Measurements from ENCODE around the gene TACSTD2.
"Not testable (repeated sequence)": the region's sequence is repeated elsewhere in the genome, so short reads cannot be mapped to it uniquely, and the experiment has no call there.

Gene TACSTD2

DNA sequence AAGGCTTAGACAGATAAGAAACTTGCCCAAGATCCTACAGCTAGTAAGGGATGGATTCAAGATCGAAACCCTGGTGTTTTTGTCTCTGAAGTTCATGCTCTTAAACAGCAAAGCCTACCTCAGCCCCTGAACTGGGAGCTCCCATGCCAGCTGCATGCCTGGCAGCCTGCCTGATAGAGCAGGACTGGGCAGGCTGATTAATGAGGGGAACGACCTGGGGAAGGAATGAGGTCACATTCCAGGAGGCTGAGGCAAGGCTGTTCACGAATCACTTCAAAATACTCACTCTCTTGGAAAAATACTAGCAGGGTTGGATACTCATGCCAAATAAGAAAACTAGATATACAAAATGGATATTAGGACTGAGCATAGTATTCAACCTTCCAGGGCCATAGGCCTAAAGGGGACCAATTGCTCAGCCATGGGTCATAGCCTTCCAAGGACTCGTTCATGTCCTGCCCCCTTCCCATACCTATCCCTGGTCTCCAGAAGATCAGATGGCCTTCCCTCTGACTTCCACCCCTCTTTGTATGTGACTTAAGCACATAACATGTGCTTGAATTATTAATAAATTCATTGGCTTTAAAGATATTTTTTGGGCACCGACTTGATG is 15.6 kb upstream of the TACSTD2 start:
- peak; percentile 91 for DNase-seq
- in situ Hi-C loops (cut with HindIII; ENCODE audit: low pct_ligation_motif_present, low pct_unique_long_range_greater_than_20kb, low sequenced_read_pairs): no loop called here

DNA sequence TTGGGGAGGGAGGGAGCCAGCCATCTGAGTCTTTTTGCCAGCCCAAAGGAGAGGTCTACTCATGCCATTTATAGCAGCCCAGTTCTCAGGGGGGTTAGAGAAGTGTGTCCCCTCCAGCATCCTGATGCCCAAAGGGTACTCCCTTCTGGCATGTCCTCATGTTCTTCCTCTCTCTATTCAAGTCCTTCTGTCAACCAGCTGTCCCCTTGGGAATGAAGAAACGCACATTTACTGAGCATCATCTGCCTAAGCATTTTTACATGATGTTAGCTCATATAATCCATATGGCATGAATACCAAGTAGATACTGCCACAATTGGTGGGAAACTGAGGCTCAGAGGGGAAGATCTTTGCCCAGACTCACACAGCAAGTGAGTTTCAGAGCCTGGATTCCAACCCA is 14.8 kb upstream of the TACSTD2 start:
- no peak for DNase-seq
- in situ Hi-C loops (cut with HindIII; ENCODE audit: low pct_ligation_motif_present, low pct_unique_long_range_greater_than_20kb, low sequenced_read_pairs): no loop called here

DNA sequence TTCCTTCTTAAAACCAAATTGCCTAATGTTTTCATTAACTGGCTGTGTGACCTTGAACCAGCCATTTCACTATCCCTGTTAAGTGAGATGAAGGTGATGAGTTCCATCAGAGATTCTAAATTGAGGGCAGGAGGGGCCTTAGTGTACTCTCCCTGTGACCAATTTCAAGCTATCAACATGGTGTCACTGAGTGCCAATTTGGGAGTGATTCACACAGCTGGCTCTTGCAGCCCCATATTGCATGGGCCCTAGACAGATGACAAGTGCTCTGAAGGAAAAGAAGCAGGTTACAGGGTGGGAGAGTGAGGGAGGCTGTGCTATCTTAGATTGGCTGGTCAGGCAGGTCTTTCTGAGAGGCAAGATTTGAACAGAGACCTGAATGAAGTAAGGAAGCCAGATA is 13.0 kb upstream of the TACSTD2 start:
- no peak for DNase-seq
- in situ Hi-C loops (cut with HindIII; ENCODE audit: low pct_ligation_motif_present, low pct_unique_long_range_greater_than_20kb, low sequenced_read_pairs): no loop called here

DNA sequence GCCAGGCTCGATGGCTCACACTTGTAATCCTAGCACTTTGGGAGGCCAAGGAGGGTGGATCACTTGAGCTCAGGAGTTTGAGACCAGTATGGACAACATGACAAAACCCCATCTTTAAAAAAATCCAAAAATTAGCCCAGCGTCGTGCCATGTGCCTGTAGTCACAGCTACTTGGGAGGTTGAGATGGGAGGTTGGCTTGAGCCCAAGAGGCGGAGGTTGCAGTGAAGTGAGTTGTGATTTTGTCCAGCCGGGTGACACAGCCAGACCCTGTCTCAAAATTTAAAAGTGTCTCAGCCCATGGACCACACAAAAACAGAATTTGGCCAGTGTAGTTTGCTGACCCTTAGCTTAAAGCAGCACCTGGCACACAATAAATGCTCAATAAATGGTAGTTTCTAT is 11.3 kb upstream of the TACSTD2 start:
- DNase-seq: no peak
- in situ Hi-C loops (cut with HindIII; ENCODE audit: low pct_ligation_motif_present, low pct_unique_long_range_greater_than_20kb, low sequenced_read_pairs): no loop called here

DNA sequence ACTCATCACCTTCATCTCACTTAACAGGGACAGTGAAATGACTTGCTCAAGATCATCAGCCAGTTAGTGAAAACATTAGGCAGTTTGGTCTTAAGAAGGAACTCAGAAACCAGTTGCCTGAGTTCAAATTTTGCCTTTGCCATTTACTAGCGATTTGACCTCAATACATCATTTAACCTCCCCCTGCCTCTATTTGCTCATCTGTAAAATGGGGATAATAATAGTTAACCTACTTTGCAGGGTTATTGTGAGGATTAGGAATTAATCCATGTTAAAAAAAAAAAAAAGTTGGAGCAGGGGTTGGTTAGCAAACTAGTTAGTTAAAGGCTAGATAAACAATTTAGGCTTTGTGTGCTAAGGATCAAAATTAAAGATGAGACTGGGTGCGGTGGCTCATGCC is 10.6 kb upstream of the TACSTD2 start:
- in situ Hi-C loops (cut with HindIII; ENCODE audit: low pct_ligation_motif_present, low pct_unique_long_range_greater_than_20kb, low sequenced_read_pairs): no loop called here
- no peak for DNase-seq

DNA sequence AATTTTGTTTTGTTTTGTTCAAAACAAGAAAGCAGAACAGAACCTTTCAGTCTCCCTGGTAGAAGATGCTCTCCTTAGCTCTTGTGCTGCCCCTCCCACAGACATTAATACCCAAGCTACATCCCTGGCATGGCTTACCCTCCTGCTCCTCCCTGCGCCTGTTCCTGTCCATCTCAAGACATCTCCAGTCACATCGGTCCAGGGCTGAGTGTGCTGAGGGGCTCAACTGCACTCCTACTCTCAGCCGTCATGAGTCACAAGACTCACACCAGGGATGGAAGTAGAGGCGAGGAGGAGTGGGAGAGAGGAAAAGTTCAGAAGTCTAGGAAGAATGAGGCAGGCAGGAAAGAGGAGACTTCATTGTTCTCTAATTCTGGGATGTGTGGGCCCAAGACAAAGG is 9.2 kb upstream of the TACSTD2 start:
- in situ Hi-C loops (cut with HindIII; ENCODE audit: low pct_ligation_motif_present, low pct_unique_long_range_greater_than_20kb, low sequenced_read_pairs): no loop called here
- DNase-seq: no peak

DNA sequence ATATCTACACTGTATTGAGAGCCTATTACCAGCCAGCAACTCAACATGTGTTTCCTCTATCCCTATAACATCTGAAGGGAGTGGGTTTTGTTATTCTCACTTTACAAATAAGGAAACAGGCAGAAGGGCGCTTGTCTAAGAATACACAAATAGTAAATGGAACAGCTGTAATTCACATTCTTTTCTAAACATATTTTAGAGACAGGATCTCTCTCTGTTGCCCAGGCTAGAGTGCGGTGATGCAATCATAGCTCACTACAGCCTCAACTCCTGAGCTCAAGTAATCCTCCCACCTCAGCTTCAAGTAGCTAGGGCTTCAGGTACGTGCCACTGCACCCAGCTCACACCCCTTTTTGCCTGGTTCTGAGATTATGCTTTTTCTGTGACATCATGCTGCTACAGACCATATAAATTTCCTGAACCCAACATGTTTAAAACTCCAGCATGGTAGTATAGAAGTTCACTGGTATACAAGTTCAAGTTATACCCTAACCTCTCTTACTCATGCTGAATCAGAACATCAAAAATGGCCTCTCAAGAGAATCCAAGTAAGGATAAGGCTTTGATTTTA is 8.6 kb upstream of the TACSTD2 start:
- in situ Hi-C loops (cut with HindIII; ENCODE audit: low pct_ligation_motif_present, low pct_unique_long_range_greater_than_20kb, low sequenced_read_pairs): no loop called here
- DNase-seq: no peak

DNA sequence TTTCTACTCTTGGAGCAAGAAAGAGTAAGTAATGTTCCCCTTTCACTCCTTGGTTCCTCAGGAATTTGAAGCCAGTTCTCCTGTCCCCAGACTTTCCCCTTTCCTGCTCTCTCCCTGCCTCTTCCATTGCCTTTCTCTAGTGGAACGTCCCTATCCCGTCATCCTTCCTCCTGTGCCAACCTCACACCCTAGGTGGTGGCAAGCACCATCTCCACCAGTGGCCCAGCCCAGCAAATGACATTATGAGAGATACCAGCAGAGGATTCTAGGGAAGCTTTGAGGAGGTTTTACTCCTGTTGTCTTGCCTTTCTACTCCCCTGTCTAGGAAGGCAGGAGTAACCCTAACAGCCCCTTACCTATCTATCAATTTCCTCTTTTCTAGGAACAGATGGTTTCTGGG is 8.1 kb upstream of the TACSTD2 start:
- in situ Hi-C loops (cut with HindIII; ENCODE audit: low pct_ligation_motif_present, low pct_unique_long_range_greater_than_20kb, low sequenced_read_pairs): no loop called here
- no peak for DNase-seq

- in situ Hi-C loops (cut with HindIII; ENCODE audit: low pct_ligation_motif_present, low pct_unique_long_range_greater_than_20kb, low sequenced_read_pairs): no loop called here
- peak; percentile 91 for DNase-seq
Measured at GRCh38 chr1:58584082-58584895, 7.2 kb upstream of the TACSTD2 start.

- in situ Hi-C loops (cut with HindIII; ENCODE audit: low pct_ligation_motif_present, low pct_unique_long_range_greater_than_20kb, low sequenced_read_pairs): no loop called here
- DNase-seq: peak; percentile 3
Measured at GRCh38 chr1:58583496-58583895, 6.4 kb upstream of the TACSTD2 start.

GRCh38 chr1:58582143-58582542 is 5.1 kb upstream of the TACSTD2 start:
- DNase-seq; in situ Hi-C loops (cut with HindIII; ENCODE audit: low pct_ligation_motif_present, low pct_unique_long_range_greater_than_20kb, low sequenced_read_pairs): not testable (repeated sequence)

- DNase-seq: no peak
- in situ Hi-C loops (cut with HindIII; ENCODE audit: low pct_ligation_motif_present, low pct_unique_long_range_greater_than_20kb, low sequenced_read_pairs): no loop called here
Measured at GRCh38 chr1:58581641-58582040, 4.6 kb upstream of the TACSTD2 start.

- in situ Hi-C loops (cut with HindIII; ENCODE audit: low pct_ligation_motif_present, low pct_unique_long_range_greater_than_20kb, low sequenced_read_pairs): no loop called here
- DNase-seq: no peak
Measured at GRCh38 chr1:58580186-58580585, 3.1 kb upstream of the TACSTD2 start.

DNA sequence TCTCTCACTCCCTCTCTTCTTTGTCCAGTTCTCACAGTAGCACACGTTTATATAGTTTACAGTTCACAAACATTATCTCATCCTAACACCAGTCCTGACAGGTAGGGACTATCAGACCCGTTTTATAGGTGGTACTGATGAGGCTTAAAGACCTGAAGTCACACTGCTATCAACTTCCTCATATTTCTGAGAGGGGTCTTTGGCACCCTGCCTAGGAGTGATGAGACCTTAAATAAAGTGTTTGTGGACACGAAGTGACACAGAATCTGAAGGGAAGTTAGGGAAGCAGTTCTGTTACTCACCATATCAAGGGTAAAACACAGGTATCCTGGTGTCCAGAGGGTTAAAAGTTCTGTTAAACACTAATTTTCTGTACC is 590 bp upstream of the TACSTD2 start:
- DNase-seq: no peak
- in situ Hi-C loops (cut with HindIII; ENCODE audit: low pct_ligation_motif_present, low pct_unique_long_range_greater_than_20kb, low sequenced_read_pairs): no loop called here

GRCh38 chr1:58576325-58576726 is 726 bp downstream of the TACSTD2 start:
- DNase-seq: no peak
- in situ Hi-C loops (cut with HindIII; ENCODE audit: low pct_ligation_motif_present, low pct_unique_long_range_greater_than_20kb, low sequenced_read_pairs): no loop called here

DNA sequence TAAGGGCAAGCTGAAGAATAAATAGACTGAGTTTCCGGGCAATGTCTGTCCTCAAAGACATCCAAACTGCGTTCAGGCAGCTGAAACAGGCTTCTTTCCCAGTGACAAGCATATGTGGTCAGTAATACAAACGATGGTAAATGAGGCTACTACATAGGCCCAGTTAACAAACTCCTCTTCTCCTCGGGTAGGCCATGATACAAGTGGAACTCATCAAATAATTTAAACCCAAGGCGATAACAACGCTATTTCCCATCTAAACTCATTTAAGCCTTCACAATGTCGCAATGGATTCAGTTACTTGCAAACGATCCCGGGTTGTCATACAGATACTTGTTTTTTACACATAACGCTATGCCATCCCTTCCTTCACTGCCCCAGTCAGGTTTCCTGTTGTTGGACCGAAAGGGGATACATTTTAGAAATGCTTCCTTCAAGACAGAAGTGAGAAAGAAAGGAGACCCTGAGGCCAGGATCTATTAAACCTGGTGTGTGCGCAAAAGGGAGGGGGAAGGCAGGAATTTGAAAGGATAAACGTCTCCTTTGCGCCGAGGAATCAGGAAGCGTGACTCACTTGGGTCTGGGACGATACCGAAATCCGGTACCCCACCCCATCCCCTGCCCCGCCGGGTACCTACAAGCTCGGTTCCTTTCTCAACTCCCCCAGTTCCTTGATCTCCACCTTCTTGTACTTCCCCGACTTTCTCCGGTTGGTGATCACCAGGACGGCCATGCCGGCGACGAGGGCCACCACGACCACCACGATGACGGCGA is 1.3 kb downstream of the TACSTD2 start:
- DNase-seq: no peak
- in situ Hi-C loops (cut with HindIII; ENCODE audit: low pct_ligation_motif_present, low pct_unique_long_range_greater_than_20kb, low sequenced_read_pairs): no loop called here

GRCh38 chr1:58574816-58575215 is 2.2 kb downstream of the TACSTD2 start:
- DNase-seq: no peak
- in situ Hi-C loops (cut with HindIII; ENCODE audit: low pct_ligation_motif_present, low pct_unique_long_range_greater_than_20kb, low sequenced_read_pairs): no loop called here

DNA sequence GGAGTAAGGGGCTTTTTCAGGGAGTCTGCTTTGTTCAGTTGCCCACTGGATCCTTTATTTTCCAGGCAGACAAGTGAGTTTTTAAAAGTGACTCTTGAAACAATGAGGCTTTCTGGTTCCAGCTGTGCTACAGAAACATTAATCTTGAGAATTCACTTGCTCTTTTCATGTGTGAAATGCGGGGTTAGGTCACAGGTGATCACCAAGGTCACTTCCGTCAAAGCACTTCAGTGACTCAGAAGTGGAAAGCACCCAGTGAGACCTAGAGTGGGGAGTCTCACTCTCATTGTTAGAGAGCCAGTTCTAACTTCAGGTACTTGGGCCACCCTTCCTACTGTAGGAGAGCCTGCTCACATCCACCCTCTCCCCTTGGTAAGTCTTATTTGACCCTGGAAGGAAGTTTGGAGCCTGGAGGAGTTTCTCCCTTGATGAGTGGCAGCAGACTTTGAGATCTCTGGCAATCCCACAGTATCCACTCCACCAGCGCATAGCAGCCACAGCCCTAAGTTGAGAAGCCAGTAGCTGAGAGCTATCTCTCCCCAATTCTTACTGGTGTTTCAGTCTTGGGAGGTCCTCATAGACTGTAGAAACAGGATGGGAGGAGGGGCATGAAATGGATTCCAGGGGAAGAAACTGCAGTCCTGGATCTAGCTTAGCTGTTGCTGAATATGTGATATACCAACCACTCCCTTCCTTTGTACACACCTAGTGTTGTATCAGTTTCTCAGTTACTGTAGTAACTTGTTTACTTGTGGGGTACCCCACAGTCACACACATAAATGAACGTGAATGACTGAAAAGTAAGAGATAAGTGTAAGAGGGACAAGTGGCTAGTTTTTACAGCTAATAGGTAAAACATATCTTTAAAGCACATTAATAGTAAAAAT is 3.1 kb downstream of the TACSTD2 start:
- in situ Hi-C loops (cut with HindIII; ENCODE audit: low pct_ligation_motif_present, low pct_unique_long_range_greater_than_20kb, low sequenced_read_pairs): no loop called here
- peak; percentile 6 for DNase-seq
